Trophoblast cell (in vitro differentiated cells and primary cell): ENCODE results near the gene NUP58.
"Not testable (repeated sequence)": the region's sequence is repeated elsewhere in the genome, so short reads cannot be mapped to it uniquely, and the experiment has no call there.

Experiments used
- DNase-seq, 2 donors: peaks; one replicate each; pipeline ENCODE4 v3.0.0-alpha.2; 2016
- H2AFZ ChIP-seq: 2 replicates; pipeline ENCODE4 v1.6.1; 2013; ENCODE audit warnings: low read length, moderate library complexity, mild to moderate bottlenecking; ENCODE audit not compliant: insufficient read depth, poor library complexity
- H2AK5ac ChIP-seq: 2 replicates; pipeline ENCODE4 v1.6.1; 2013; ENCODE audit warnings: mild to moderate bottlenecking, low read length
- H2BK120ac ChIP-seq: 2 replicates; pipeline ENCODE4 v1.6.1; 2013; ENCODE audit warnings: low read length, mild to moderate bottlenecking, moderate library complexity; ENCODE audit not compliant: insufficient read depth, poor library complexity
- H2BK12ac ChIP-seq: 2 replicates; pipeline ENCODE4 v1.6.1; 2013; ENCODE audit warnings: mild to moderate bottlenecking, low read length, moderate library complexity
- H2BK5ac ChIP-seq: 2 replicates; pipeline ENCODE4 v1.6.1; 2013; ENCODE audit warnings: low read length, low read depth, moderate library complexity, mild to moderate bottlenecking; ENCODE audit not compliant: poor library complexity
- H3K14ac ChIP-seq: 2 replicates; pipeline ENCODE4 v1.6.1; 2013; ENCODE audit warnings: mild to moderate bottlenecking, low read length
- H3K18ac ChIP-seq: 2 replicates; pipeline ENCODE4 v1.6.1; 2013; ENCODE audit warnings: mild to moderate bottlenecking, low read length
- H3K23ac ChIP-seq: 2 replicates; pipeline ENCODE4 v1.6.1; 2013; ENCODE audit warnings: low read length
- H3K27ac ChIP-seq: 2 replicates; pipeline ENCODE4 v1.5.1; 2013; ENCODE audit warnings: low read depth, mild to moderate bottlenecking, inconsistent platforms, low read length, moderate library complexity
- H3K27me3 ChIP-seq: 2 replicates; pipeline ENCODE4 v1.6.1; 2013; ENCODE audit warnings: inconsistent platforms, mild to moderate bottlenecking, low read length, moderate library complexity; ENCODE audit not compliant: insufficient read depth
- H3K36me3 ChIP-seq, 2 experiments: 1 replicate in 1 of 2; 2 replicates in 1 of 2; pipeline ENCODE4 v1.6.1; 2013; ENCODE audit warnings: low read length in 2 of 2, mild to moderate bottlenecking in 2 of 2, moderate library complexity in 1 of 2; ENCODE audit not compliant: insufficient read depth in 2 of 2, control insufficient read depth in 1 of 2
- H3K4ac ChIP-seq: 2 replicates; pipeline ENCODE4 v1.6.1; 2013; ENCODE audit warnings: low read depth, mild to moderate bottlenecking, low read length, moderate library complexity
- H3K4me1 ChIP-seq, 2 experiments: 1 replicate in 1 of 2; 2 replicates in 1 of 2; pipeline ENCODE4 v1.6.1; 2013; ENCODE audit warnings: low read length in 2 of 2, mild to moderate bottlenecking in 2 of 2, moderate library complexity in 1 of 2; ENCODE audit not compliant: insufficient read depth in 2 of 2, control insufficient read depth in 1 of 2
- H3K4me2 ChIP-seq: 2 replicates; pipeline ENCODE4 v1.6.1; 2013; ENCODE audit warnings: inconsistent platforms, mild to moderate bottlenecking, low read length, moderate library complexity
- H3K4me3 ChIP-seq: 2 replicates; pipeline ENCODE4 v1.5.1; 2013; ENCODE audit warnings: mild to moderate bottlenecking, low read depth, low read length, inconsistent platforms
- H3K79me1 ChIP-seq: one replicate; pipeline ENCODE4 v1.6.1; 2013; ENCODE audit warnings: low read length
- H3K79me2 ChIP-seq: 2 replicates; pipeline ENCODE4 v1.6.1; 2013; ENCODE audit warnings: low read length, mild to moderate bottlenecking; ENCODE audit not compliant: control insufficient read depth, insufficient read depth, poor library complexity
- H3K9ac ChIP-seq: 2 replicates; pipeline ENCODE4 v1.6.1; 2013; ENCODE audit warnings: mild to moderate bottlenecking, low read length
- H3K9me3 ChIP-seq: 2 replicates; pipeline ENCODE4 v1.6.1; 2013; ENCODE audit warnings: low read depth, mild to moderate bottlenecking, control low read depth, inconsistent platforms, low read length; ENCODE audit not compliant: insufficient read depth
- H4K12ac ChIP-seq: 2 replicates; pipeline ENCODE4 v1.6.1; 2013; ENCODE audit warnings: low read depth, mild to moderate bottlenecking, low read length, moderate library complexity
- H4K8ac ChIP-seq: 2 replicates; pipeline ENCODE4 v1.6.1; 2013; ENCODE audit warnings: low read depth, mild to moderate bottlenecking, low read length, moderate library complexity
- H4K91ac ChIP-seq: one replicate; pipeline ENCODE4 v1.6.1; 2013; ENCODE audit warnings: low read depth, mild to moderate bottlenecking, low read length, moderate library complexity
- WGBS: extraction: QIAGEN DNeasy Blood & Tissue Kit; methylation state at CpG from one replicate; pipeline ENCODE4 v1.1.7; 2013; ENCODE audit warnings: missing lambda C conversion rate; ENCODE audit not compliant: insufficient read length, insufficient coverage; ENCODE audit errors: extremely low coverage; 5-methylcytosine and 5-hydroxymethylcytosine counted together

NUP58 gene

DNA sequence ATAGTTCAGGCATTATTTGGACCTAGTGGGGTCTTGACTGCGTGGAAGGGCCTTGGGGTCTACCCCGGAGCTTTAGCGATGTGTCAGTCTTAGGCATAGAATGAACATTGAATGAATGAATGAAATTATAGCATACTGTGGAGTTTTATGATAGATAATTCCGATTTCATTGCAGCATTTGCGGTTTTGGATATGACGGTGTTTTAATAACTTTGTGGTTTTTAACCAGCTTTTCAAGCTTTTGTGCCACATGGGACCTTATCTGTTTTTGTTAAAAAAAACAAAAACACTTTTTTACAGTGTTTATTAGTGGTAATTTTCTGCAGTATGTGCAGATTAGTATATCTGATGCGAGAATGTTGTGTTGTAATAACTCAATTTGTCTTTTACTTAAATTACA is 696 bp downstream of the NUP58 start:
- H3K23ac ChIP-seq = no peak overlapping the region
- peak overlapping the region; percentile 98 for H3K9ac ChIP-seq
- no peak overlapping the region for H2AK5ac ChIP-seq
- H4K8ac ChIP-seq = peak overlapping the region; percentile 84
- H3K79me2 ChIP-seq = peaks cover 6% of the 10 kb centered on the region
- no peak overlapping the region for H2BK5ac ChIP-seq
- no peak overlapping the region for H2AFZ ChIP-seq
- H4K91ac ChIP-seq = peak overlapping the region; percentile 52
- peaks cover 2 to 6% of the 10 kb centered on the region in 2 experiments for H3K36me3 ChIP-seq
- peaks cover 0 to 7% of the 10 kb centered on the region in 2 experiments for H3K4me1 ChIP-seq
- H3K4ac ChIP-seq = peak overlapping the region; percentile 50
- H2BK12ac ChIP-seq = no peak overlapping the region
- H3K9me3 ChIP-seq = no peaks in the 10 kb centered on the region
- H3K27me3 ChIP-seq = no peaks in the 10 kb centered on the region
- peak overlapping the region; percentile 75 for H3K14ac ChIP-seq
- peak overlapping the region; percentile 99 for H3K4me3 ChIP-seq
- peak overlapping the region; percentile 97 for H3K4me2 ChIP-seq
- H2BK120ac ChIP-seq = no peak overlapping the region
- no CpG with 5 or more reads among the region's 7 CpGs for whole genome bisulfite sequencing
- H3K27ac ChIP-seq = peak overlapping the region; percentile 77
- H4K12ac ChIP-seq = peak overlapping the region; percentile 14
- DNase-seq = no peak
- no peak overlapping the region for H3K18ac ChIP-seq
- peaks cover 4% of the 10 kb centered on the region for H3K79me1 ChIP-seq

DNA sequence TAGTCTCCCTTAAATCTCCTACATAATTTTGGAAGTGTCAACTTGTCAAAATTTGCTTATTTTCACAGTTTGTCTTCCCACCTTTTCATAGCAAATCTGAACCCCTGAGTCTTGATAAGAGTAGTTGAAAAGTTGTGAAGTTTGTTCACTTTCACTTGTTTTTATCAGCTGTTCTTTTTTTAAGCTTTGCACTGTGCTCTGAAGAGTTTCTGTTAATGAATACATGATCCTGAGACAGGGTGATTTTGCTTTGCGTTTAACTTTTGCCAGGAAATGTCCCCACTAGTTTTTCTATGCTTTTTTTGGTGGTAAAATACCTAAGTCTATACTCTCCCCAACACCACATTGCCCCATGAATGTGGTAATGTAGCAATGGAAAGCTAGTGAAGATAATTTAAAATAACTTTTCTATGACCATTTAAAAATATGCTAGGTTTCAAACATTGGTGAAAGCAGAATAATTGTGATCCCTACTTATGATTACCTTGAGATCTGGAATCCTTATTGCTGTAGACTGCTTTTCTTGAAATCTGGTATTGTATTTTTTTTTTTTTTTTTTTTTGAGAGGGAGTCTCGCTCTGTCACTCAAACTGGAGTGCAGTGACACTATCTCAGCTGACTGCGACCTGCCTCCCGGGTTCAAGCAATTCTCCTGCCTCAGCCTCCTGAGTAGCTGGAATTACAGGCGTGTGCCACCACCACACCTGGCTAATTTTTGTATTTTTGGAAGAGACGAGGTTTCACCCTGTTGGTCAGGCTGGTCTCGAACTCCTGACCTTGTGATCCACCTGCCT is 5.4 kb downstream of the NUP58 start:
- Histone ChIP-seq H2AFZ (no peak overlapping the region), H3K4me1 (peaks cover 0 to 4% of the 10 kb centered on the region in 2 experiments), H3K79me1 (peaks cover 1% of the 10 kb centered on the region), H3K79me2 (peaks cover 4% of the 10 kb centered on the region), H3K18ac (no peak overlapping the region), H4K12ac (no peak overlapping the region), H2AK5ac (no peak overlapping the region), H3K27me3 (no peaks in the 10 kb centered on the region), H3K36me3 (peaks cover 7 to 18% of the 10 kb centered on the region in 2 experiments), H2BK5ac (no peak overlapping the region), H3K4me3 (no peak overlapping the region), H3K14ac (no peak overlapping the region), H3K23ac (no peak overlapping the region), H3K4ac (peak overlapping the region; percentile 62), H2BK12ac (no peak overlapping the region), H4K91ac (no peak overlapping the region), H4K8ac (no peak overlapping the region), H2BK120ac (no peak overlapping the region), H3K27ac (no peak overlapping the region), H3K9ac (no peak overlapping the region), H3K4me2 (no peak overlapping the region), H3K9me3 (no peaks in the 10 kb centered on the region)
- no peak for DNase-seq
- WGBS = no CpG with 5 or more reads among the region's 7 CpGs

DNA sequence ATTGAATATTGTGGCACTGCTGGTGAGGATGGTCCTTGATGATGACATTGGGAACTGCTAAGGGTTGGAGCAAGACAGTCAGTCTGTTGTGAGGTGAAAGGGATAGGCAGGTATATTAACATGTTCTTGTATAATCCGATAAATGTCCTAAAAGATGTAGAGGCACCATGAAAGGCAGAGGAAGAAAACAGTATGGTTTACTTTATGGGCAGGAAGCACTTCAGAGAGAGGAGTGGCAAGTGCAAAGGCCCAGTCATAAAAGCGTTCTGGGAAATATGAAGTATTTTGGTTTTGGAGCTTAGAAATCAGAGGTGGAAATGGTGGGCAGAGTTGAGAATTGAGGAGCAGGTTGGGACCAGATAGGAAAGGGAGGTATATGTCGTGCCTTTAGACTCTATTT is 9.5 kb downstream of the NUP58 start:
- H3K27me3 ChIP-seq = no peaks in the 10 kb centered on the region
- no peaks in the 10 kb centered on the region for H3K79me2 ChIP-seq
- no peak overlapping the region for H2BK5ac ChIP-seq
- no peak overlapping the region for H3K9ac ChIP-seq
- no peaks in the 10 kb centered on the region for H3K79me1 ChIP-seq
- no peak overlapping the region for H3K18ac ChIP-seq
- H3K23ac ChIP-seq = no peak overlapping the region
- no peak overlapping the region for H3K4ac ChIP-seq
- H3K27ac ChIP-seq = no peak overlapping the region
- H4K8ac ChIP-seq = no peak overlapping the region
- no peak overlapping the region for H3K4me3 ChIP-seq
- H3K4me2 ChIP-seq = no peak overlapping the region
- H2BK12ac ChIP-seq = no peak overlapping the region
- H2BK120ac ChIP-seq = no peak overlapping the region
- H2AK5ac ChIP-seq = no peak overlapping the region
- DNase-seq = no peak
- H4K12ac ChIP-seq = no peak overlapping the region
- H3K36me3 ChIP-seq = peaks cover 16 to 26% of the 10 kb centered on the region in 2 experiments
- no peak overlapping the region for H4K91ac ChIP-seq
- no peaks in the 10 kb centered on the region for H3K9me3 ChIP-seq
- no peak overlapping the region for H2AFZ ChIP-seq
- H3K14ac ChIP-seq = no peak overlapping the region
- H3K4me1 ChIP-seq = no peaks in the 10 kb centered on the region
- WGBS = no CpG with 5 or more reads among the region's 3 CpGs

DNA sequence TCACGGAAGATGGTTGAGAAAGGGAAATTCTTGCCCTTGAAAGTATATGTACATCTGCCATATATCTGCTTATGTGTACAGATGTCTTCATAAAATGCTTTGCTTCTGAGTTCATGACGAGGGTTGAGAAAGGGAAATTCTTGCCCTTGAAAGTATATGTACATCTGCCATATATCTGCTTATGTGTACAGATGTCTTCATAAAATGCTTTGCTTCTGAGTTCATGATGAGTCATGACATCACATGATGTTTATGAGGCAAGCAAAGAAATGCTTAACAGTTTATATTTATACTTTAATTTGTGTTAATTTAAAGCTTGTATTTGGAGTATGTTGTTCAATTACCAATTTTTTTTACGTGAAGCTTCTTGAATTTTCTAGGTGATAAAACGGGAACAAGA is 17.5 kb downstream of the NUP58 start:
- H2AK5ac ChIP-seq, H3K18ac ChIP-seq, H3K23ac ChIP-seq, H3K9ac ChIP-seq, H3K14ac ChIP-seq, H3K79me2 ChIP-seq, H4K8ac ChIP-seq, H2AFZ ChIP-seq, H3K27me3 ChIP-seq, H3K4me1 ChIP-seq, H4K91ac ChIP-seq, H2BK120ac ChIP-seq, H3K27ac ChIP-seq, H4K12ac ChIP-seq, H3K36me3 ChIP-seq, H2BK5ac ChIP-seq, H2BK12ac ChIP-seq, H3K79me1 ChIP-seq, H3K4me3 ChIP-seq, H3K9me3 ChIP-seq, H3K4ac ChIP-seq, H3K4me2 ChIP-seq: not testable (repeated sequence)
- no CpG with 5 or more reads among the region's 4 CpGs for WGBS
- peak; percentile 25 to 83 for DNase-seq
